Skeletal muscle satellite cell (primary cell): ENCODE measurements around the gene MYZAP.
A peak's percentile ranks its signal among the peaks of the same experiment; 100 is the strongest.

Experiments used
- H3K27me3 ChIP-seq: 2 replicates; pipeline ENCODE4 v1.7.0; 2013; ENCODE audit warnings: low read length; ENCODE audit not compliant: control insufficient read depth, insufficient read depth
- H3K36me3 ChIP-seq: 2 replicates; pipeline ENCODE4 v1.7.0; 2013; ENCODE audit warnings: mild to moderate bottlenecking, control low read depth, low read length; ENCODE audit not compliant: insufficient read depth
- H3K4me1 ChIP-seq: 2 replicates; pipeline ENCODE4 v1.7.0; 2013; ENCODE audit warnings: low read length; ENCODE audit not compliant: control insufficient read depth, insufficient read depth
- H3K4me2 ChIP-seq: 2 replicates; pipeline ENCODE4 v1.7.0; 2013; ENCODE audit warnings: mild to moderate bottlenecking, low read length
- H3K4me3 ChIP-seq: 2 replicates; pipeline ENCODE4 v1.7.0; 2013; ENCODE audit warnings: low read length
- H3K9ac ChIP-seq: 2 replicates; pipeline ENCODE4 v1.7.0; 2013; ENCODE audit warnings: mild to moderate bottlenecking, low read depth, low read length, moderate library complexity
- H3K9me3 ChIP-seq: replicated peaks from 2 replicates; pipeline ENCODE4 v1.7.0; 2013; ENCODE audit warnings: mild to moderate bottlenecking, control low read depth, low read length

MYZAP gene

GRCh38 chr15:57667171-57667849, 75.6 kb downstream of the MYZAP start:
- Histone ChIP-seq H3K4me2 (peak overlapping the region; percentile 71), H3K27me3 (no peaks in the 10 kb centered on the region), H3K4me3 (peak overlapping the region; percentile 46), H3K36me3 (no peaks in the 10 kb centered on the region), H3K9me3 (no peaks in the 10 kb centered on the region), H3K9ac (no peak overlapping the region), H3K4me1 (peaks cover 15% of the 10 kb centered on the region)

- Histone ChIP-seq H3K9me3 (no peaks in the 10 kb centered on the region), H3K27me3 (no peaks in the 10 kb centered on the region), H3K36me3 (no peaks in the 10 kb centered on the region), H3K9ac (no peak overlapping the region), H3K4me2 (peak overlapping the region; percentile 71), H3K4me3 (no peak overlapping the region), H3K4me1 (peaks cover 15% of the 10 kb centered on the region)
Measured at GRCh38 chr15:57668016-57668415, 76.3 kb downstream of the MYZAP start.

- H3K36me3 ChIP-seq, result no peaks in the 10 kb centered on the region
- no peak overlapping the region for H3K9ac ChIP-seq
- H3K4me1 ChIP-seq, result peaks cover 15% of the 10 kb centered on the region
- no peak overlapping the region for H3K4me3 ChIP-seq
- H3K27me3 ChIP-seq, result no peaks in the 10 kb centered on the region
- H3K9me3 ChIP-seq, result no peaks in the 10 kb centered on the region
- no peak overlapping the region for H3K4me2 ChIP-seq
Measured at GRCh38 chr15:57671636-57672035, 79.9 kb downstream of the MYZAP start.

GRCh38 chr15:57675481-57676181, 83.9 kb downstream of the MYZAP start:
- Histone ChIP-seq H3K4me2 (no peak overlapping the region), H3K27me3 (no peaks in the 10 kb centered on the region), H3K36me3 (no peaks in the 10 kb centered on the region), H3K9ac (no peak overlapping the region), H3K4me3 (no peak overlapping the region), H3K9me3 (no peaks in the 10 kb centered on the region), H3K4me1 (peaks cover 16% of the 10 kb centered on the region)

GRCh38 chr15:57676585-57676984, 84.9 kb downstream of the MYZAP start:
- Histone ChIP-seq H3K4me1 (peaks cover 17% of the 10 kb centered on the region), H3K4me3 (no peak overlapping the region), H3K9ac (no peak overlapping the region), H3K9me3 (no peaks in the 10 kb centered on the region), H3K27me3 (no peaks in the 10 kb centered on the region), H3K36me3 (no peaks in the 10 kb centered on the region), H3K4me2 (no peak overlapping the region)

GRCh38 chr15:57677204-57677603, 85.5 kb downstream of the MYZAP start:
- Histone ChIP-seq H3K9ac (no peak overlapping the region), H3K4me1 (peaks cover 14% of the 10 kb centered on the region), H3K36me3 (no peaks in the 10 kb centered on the region), H3K9me3 (no peaks in the 10 kb centered on the region), H3K27me3 (no peaks in the 10 kb centered on the region), H3K4me2 (no peak overlapping the region), H3K4me3 (no peak overlapping the region)

GRCh38 chr15:57680021-57680420, 88.3 kb downstream of the MYZAP start:
- Histone ChIP-seq H3K4me3 (no peak overlapping the region), H3K27me3 (no peaks in the 10 kb centered on the region), H3K36me3 (no peaks in the 10 kb centered on the region), H3K4me2 (peak overlapping the region; percentile 47), H3K9me3 (no peaks in the 10 kb centered on the region), H3K4me1 (peaks cover 14% of the 10 kb centered on the region), H3K9ac (peak overlapping the region; percentile 48)

- Histone ChIP-seq H3K9ac (no peak overlapping the region), H3K9me3 (no peaks in the 10 kb centered on the region), H3K27me3 (no peaks in the 10 kb centered on the region), H3K4me2 (no peak overlapping the region), H3K36me3 (no peaks in the 10 kb centered on the region), H3K4me1 (peaks cover 22% of the 10 kb centered on the region), H3K4me3 (no peak overlapping the region)
Measured at GRCh38 chr15:57681011-57681410, 89.3 kb downstream of the MYZAP start.

GRCh38 chr15:57683481-57683880, 91.8 kb downstream of the MYZAP start:
- Histone ChIP-seq H3K9ac (no peak overlapping the region), H3K4me2 (no peak overlapping the region), H3K27me3 (no peaks in the 10 kb centered on the region), H3K36me3 (no peaks in the 10 kb centered on the region), H3K4me1 (peaks cover 23% of the 10 kb centered on the region), H3K9me3 (no peaks in the 10 kb centered on the region), H3K4me3 (no peak overlapping the region)

- Histone ChIP-seq H3K27me3 (no peaks in the 10 kb centered on the region), H3K4me1 (peaks cover 19% of the 10 kb centered on the region), H3K9me3 (no peaks in the 10 kb centered on the region), H3K9ac (no peak overlapping the region), H3K36me3 (no peaks in the 10 kb centered on the region), H3K4me3 (no peak overlapping the region), H3K4me2 (no peak overlapping the region)
Measured at GRCh38 chr15:57684491-57685151, 92.9 kb downstream of the MYZAP start.

- Histone ChIP-seq H3K4me1 (peaks cover 11% of the 10 kb centered on the region), H3K36me3 (no peaks in the 10 kb centered on the region), H3K9ac (no peak overlapping the region), H3K9me3 (no peaks in the 10 kb centered on the region), H3K4me2 (no peak overlapping the region), H3K27me3 (no peaks in the 10 kb centered on the region), H3K4me3 (no peak overlapping the region)
Measured at GRCh38 chr15:57685306-57686095, 93.8 kb downstream of the MYZAP start.
